ENCODE measurements around the gene PLCB1.

DNA sequence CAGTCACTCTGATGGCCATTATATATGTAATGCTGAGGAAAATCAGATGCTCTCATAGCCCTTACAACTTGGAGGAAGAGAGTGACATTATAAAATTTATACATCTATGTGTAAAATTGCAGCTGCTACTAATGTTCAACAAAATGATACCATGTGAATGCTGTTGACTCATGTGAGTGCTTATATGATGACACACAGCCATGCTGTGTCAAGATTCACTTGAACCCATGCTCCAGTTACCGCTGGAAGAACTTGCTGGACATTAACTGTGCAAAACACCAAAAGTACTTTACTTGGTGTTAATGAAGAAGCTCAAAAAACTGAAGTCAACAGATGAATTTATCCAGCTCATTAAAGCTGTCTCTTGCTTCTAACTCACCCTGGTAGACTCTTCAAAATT lies 617.9 kb downstream of the PLCB1 start:
- no peak for TF ChIP-seq EZH2 (IDR thresholded peaks at IDR 0.05)
- no peak for TF ChIP-seq POLR2AphosphoS5 (IDR thresholded peaks at IDR 0.05; ENCODE audit: borderline replicate concordance, low read depth, low read length)
- no peak for TF ChIP-seq FOXP2 (optimal IDR thresholded peaks at IDR 0.05; ENCODE audit: control extremely low read depth, extremely low read length, insufficient read depth)

Measured in SK-N-MC (cell line).